DOHH2 (cell line): ENCODE data around the gene PPP4R4.

Experiments
- EZH2phosphoT487 ChIP-seq: fragments of 200-600 bp; sonication (generic); IDR thresholded peaks from 2 replicates; pipeline ENCODE4 v1.6.1; 2017; ENCODE audit warnings: borderline replicate concordance, mild to moderate bottlenecking, antibody characterized with exemption, low read length, moderate library complexity, mixed read lengths
- TF ChIP-seq, protein P1 (sequence below): fragments of 200-600 bp; sonication (generic); IDR thresholded peaks from one replicate; pipeline ENCODE4 v1.5.1; 2014; ENCODE audit warnings: antibody characterized with exemption, mild to moderate bottlenecking, low read depth, low read length; ENCODE audit not compliant: poor library complexity, severe bottlenecking

DNA sequence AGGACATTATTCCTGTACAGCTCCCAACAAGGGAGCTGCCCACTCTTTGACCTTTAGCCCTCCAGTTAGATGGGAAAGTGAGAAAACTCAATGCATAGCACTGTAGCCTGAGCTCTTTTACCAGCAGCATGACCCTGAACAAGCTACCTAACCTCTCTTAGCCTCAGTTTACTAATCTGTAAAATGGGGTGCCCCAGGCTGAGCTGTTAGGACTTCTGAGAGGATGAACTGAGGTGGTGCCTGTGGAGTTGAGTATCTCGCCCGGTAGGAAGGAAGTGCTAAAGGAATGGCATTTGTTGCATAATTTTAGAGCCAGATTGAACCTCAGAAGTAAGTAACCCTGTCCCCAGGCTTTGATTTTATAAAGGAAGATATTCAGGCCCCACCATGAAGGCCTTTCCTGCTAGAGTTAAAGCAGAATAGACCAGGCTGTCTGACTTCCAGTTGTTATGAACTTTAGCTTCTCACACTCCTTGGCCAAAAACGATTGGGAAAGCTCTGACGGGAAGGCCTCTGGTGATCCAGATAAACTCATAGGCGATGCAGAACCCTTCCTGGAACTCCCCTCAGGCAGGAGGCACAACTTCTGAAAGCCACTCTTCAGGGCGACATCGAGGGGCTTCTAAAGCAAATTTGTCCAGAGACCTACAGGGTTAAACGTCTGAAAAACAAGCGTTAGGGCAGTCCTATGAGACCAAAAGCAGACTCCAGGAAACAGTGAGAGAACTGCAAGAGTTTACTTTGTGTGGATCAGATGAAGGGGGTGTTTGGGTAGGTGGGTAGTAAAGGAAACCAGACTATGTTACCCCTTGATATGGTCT, 121.4 kb downstream of the PPP4R4 start:
- TF ChIP-seq, protein P1, sequence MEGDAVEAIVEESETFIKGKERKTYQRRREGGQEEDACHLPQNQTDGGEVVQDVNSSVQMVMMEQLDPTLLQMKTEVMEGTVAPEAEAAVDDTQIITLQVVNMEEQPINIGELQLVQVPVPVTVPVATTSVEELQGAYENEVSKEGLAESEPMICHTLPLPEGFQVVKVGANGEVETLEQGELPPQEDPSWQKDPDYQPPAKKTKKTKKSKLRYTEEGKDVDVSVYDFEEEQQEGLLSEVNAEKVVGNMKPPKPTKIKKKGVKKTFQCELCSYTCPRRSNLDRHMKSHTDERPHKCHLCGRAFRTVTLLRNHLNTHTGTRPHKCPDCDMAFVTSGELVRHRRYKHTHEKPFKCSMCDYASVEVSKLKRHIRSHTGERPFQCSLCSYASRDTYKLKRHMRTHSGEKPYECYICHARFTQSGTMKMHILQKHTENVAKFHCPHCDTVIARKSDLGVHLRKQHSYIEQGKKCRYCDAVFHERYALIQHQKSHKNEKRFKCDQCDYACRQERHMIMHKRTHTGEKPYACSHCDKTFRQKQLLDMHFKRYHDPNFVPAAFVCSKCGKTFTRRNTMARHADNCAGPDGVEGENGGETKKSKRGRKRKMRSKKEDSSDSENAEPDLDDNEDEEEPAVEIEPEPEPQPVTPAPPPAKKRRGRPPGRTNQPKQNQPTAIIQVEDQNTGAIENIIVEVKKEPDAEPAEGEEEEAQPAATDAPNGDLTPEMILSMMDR: no peak
- no peak for TF ChIP-seq EZH2phosphoT487
